GM06990 (cell line): Measurements from ENCODE around the gene ZNF512.

Experiments
- DNase-seq: peaks from one replicate; pipeline ENCODE4 v3.0.0-alpha.2; 2011; ENCODE audit not compliant: insufficient read length; ENCODE audit errors: extremely low read depth
- H3K27me3 ChIP-seq: replicated peaks from 2 replicates; pipeline ENCODE4 v1.6.0; 2011; ENCODE audit warnings: low read length; ENCODE audit not compliant: control insufficient read depth, insufficient read depth
- H3K36me3 ChIP-seq: 2 replicates; pipeline ENCODE4 v1.5.1; 2011; ENCODE audit warnings: low read length; ENCODE audit not compliant: control insufficient read depth, insufficient read depth
- H3K4me3 ChIP-seq: replicated peaks from 2 replicates; pipeline ENCODE4 v1.5.1; 2011; ENCODE audit warnings: low read depth, mild to moderate bottlenecking, control low read depth, low read length
- CTCF ChIP-seq: IDR thresholded peaks from 2 replicates; pipeline ENCODE4 v1.5.1; 2011; ENCODE audit warnings: low read length, control low read depth, mild to moderate bottlenecking, inconsistent platforms; ENCODE audit not compliant: insufficient read depth, poor library complexity, severe bottlenecking

ZNF512 gene

GRCh38 chr2:27566628-27567027 is 16.2 kb upstream of the ZNF512 start:
- TF ChIP-seq CTCF = no peak
- DNase-seq = no peak
- H3K36me3 ChIP-seq = no peaks in the 10 kb centered on the region
- H3K27me3 ChIP-seq = no peaks in the 10 kb centered on the region
- H3K4me3 ChIP-seq = no peak overlapping the region

GRCh38 chr2:27569398-27569797 is 13.4 kb upstream of the ZNF512 start:
- DNase-seq = no peak
- no peak overlapping the region for H3K4me3 ChIP-seq
- TF ChIP-seq CTCF = no peak
- H3K27me3 ChIP-seq = no peaks in the 10 kb centered on the region
- no peaks in the 10 kb centered on the region for H3K36me3 ChIP-seq

GRCh38 chr2:27571197-27571596 is 11.6 kb upstream of the ZNF512 start:
- no peaks in the 10 kb centered on the region for H3K27me3 ChIP-seq
- no peak for TF ChIP-seq CTCF
- DNase-seq = no peak
- H3K36me3 ChIP-seq = no peaks in the 10 kb centered on the region
- no peak overlapping the region for H3K4me3 ChIP-seq

GRCh38 chr2:27571681-27572080 is 11.2 kb upstream of the ZNF512 start:
- no peak for DNase-seq
- H3K4me3 ChIP-seq = no peak overlapping the region
- H3K36me3 ChIP-seq = no peaks in the 10 kb centered on the region
- H3K27me3 ChIP-seq = no peaks in the 10 kb centered on the region
- no peak for TF ChIP-seq CTCF

- DNase-seq = no peak
- H3K36me3 ChIP-seq = no peaks in the 10 kb centered on the region
- no peaks in the 10 kb centered on the region for H3K27me3 ChIP-seq
- TF ChIP-seq CTCF = no peak
- no peak overlapping the region for H3K4me3 ChIP-seq
Observed at GRCh38 chr2:27572439-27572838, 10.4 kb upstream of the ZNF512 start.

- TF ChIP-seq CTCF = no peak
- H3K36me3 ChIP-seq = no peaks in the 10 kb centered on the region
- no peak for DNase-seq
- no peak overlapping the region for H3K4me3 ChIP-seq
- H3K27me3 ChIP-seq = no peaks in the 10 kb centered on the region
Observed at GRCh38 chr2:27572998-27573429, 9.8 kb upstream of the ZNF512 start.
